Amniotic epithelial cell (primary cell): Measurements from ENCODE around the gene ZHX3.

Experiments used
- DNase-seq: peaks from one replicate; pipeline ENCODE4 v3.0.0-alpha.2; 2010; ENCODE audit warnings: low read depth

ZHX3 gene

GRCh38 chr20:41171736-41172295, 145.7 kb downstream of the ZHX3 start:
- no peak for DNase-seq

DNA sequence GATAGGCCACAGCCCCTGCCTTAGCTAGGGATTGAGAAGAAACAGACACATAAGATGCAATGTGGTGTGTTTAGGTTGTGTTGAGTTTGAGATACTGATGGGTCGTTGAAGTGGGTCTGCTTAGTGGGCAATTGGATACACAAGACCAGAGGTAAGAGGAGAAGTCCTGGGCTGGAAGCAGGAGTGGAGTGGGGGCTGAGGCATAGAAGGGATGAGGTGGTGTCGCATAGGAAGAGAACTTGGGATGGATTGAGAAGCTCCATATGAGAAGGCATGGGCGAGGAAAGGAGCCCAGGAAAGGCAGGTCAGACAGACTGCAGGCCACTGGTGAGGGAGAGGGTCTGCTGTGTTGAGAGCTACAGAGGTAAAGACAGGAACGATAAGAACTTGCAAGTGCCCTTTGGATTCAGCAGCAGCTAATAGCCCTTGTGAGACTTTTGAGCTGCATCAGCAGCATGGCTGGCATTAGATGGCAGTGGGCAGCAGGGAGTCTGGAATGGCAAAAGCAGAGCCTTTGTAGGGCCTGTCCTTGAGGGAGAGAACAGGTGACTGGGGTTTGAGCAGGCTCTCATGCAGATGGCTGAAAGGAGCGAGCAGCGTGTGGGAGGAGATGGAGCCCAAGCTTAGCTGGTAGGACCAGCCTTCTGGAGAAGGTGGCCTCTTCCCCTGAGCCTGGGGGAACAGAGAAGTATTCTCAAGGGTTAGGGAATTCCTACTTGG, 147.0 kb downstream of the ZHX3 start:
- no peak for DNase-seq

DNA sequence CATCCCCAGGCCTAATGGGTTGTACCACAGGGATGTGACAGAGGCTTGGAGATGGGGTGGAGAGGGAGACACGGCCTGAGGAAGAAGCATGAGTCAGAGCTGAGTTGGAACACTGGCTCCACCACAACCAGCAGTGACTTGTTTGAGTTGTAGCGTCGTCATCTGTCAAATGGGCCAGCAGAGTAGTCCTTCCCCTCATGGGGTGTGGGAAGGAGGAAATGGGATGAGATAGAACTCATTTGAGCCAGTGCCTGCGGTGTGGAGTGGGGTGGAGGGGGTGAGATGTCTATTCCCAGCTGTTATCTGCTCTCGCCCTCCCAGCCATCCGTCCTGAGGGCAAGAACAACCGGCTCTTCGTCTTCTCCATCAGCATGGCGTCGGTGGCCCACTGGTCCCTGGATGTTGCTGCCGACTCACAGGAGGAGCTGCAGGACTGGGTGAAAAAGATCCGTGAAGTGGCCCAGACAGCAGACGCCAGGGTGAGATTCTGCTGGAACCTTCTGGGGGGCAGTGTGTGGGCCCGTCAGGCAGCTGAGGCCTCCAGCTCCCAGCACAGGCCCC, 147.7 kb downstream of the ZHX3 start:
- peak; percentile 48 for DNase-seq

DNA sequence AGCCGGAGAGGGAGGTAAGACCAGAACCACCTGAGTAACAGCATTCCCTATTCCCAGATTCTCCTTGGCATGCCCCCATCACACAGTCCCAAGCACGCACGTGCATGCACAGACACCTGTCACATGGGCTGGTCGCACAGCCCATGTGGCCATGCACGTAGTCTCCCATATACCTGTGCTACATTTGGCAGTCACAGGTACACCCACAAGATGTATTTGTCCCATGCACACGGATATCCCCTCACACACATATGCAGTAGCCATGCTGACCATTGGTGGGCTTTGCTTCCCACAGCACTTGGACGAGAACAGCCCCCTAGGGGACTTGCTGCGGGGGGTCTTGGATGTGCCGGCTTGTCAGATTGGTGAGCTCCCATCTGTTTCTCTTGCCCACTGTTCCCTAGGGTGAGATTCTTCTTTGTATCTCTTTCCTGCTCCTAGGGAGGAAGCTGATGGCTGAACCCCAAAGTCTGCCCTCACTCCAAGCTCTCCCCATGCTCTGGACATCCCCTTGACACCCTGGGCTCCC, 148.3 kb downstream of the ZHX3 start:
- no peak for DNase-seq

DNA sequence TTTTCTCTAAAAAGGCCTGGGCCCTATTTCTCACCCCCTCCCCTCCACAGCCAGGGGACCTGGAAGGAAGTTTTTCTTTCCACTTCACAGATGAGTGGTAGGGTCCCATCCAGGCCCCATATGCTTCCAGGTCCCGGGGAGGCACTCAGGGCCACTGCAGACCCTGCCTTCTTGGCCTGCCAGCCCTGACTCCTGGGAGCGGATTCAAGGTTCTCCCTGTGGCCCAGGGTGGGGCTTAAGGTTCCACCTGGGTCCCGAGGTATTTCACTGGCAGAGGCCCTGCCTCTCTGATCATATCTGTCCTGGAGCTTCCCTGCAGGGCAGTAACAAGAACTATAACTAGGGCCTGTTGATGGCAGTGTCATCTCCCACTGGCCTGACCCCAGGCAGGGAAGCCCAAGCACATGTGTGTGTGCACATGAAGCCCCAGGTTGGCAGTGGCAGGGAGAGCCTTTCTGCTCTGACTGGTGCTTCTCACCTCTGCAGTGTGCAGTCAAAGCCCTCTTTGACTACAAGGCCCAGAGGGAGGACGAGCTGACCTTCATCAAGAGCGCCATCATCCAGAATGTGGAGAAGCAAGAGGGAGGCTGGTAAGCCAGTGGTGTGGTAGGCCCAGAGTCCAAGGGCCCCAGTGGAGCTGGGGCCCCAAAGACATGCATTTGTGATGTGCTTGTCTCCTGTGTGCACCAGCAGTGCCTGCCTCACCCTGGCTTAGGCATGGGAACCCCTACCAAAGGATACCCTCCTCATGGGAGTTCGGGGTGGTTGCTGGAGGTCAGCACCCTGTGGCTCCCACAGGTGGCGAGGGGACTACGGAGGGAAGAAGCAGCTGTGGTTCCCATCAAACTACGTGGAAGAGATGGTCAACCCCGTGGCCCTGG, 149.0 kb downstream of the ZHX3 start:
- DNase-seq: no peak

- no peak for DNase-seq
Measured at GRCh38 chr20:41167481-41168253, 149.9 kb downstream of the ZHX3 start.

DNA sequence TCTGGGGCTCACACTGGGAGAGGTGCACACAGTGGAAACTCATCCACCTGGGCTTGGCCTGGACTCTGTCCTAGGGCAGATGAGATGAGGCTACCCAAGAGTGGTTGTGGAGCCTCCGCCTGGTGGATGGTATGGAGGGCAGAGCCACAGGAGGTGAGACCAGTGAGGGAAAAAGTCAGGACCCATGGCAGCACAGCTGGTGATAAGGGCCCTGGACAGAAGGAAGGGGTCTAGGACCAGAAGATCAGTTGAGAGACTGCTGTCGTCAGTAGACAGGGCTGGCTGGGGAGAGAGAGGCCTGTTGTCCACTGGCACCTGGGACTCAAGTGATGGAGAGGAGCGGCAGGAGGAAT, 150.4 kb downstream of the ZHX3 start:
- no peak for DNase-seq

GRCh38 chr20:41166201-41167117, 151.1 kb downstream of the ZHX3 start:
- no peak for DNase-seq

GRCh38 chr20:41165001-41165882, 152.3 kb downstream of the ZHX3 start:
- DNase-seq: no peak

- DNase-seq: no peak
Measured at GRCh38 chr20:41163821-41164220, 153.7 kb downstream of the ZHX3 start.

GRCh38 chr20:41162396-41162795, 155.1 kb downstream of the ZHX3 start:
- DNase-seq: no peak

GRCh38 chr20:41161886-41162285, 155.6 kb downstream of the ZHX3 start:
- DNase-seq: no peak

DNA sequence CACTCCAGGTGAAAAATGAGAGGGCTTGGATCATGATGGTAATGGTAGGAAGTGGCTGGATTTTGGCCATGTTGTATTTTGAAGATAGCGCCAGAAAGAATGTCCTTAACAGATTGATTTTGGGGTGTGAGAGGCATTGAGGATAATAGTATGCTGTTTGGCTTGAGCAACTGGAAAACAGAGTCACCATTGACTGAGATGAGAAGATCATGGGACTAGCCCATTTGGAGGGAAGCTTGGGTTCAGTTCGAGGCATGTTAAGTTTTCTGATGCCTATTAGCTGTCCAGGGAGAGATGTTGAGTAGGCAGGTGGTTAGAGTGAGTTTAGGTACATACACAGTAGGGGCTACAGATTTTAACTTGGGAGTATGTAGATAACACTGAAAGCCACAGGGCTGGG, 156.8 kb downstream of the ZHX3 start:
- DNase-seq: no peak

DNA sequence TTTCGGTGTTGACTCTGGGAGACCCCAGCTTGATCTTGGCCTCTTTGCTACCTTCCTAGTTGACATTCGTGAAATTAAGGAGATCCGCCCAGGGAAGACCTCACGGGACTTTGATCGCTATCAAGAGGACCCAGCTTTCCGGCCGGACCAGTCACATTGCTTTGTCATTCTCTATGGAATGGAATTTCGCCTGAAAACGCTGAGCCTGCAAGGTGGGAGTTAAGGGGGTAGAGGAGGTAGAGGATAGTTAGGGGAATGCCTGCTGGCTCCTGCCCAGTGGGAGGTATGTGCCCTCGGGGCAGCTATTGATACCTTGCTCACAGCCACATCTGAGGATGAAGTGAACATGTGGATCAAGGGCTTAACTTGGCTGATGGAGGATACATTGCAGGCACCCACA, 158.0 kb downstream of the ZHX3 start:
- no peak for DNase-seq

DNA sequence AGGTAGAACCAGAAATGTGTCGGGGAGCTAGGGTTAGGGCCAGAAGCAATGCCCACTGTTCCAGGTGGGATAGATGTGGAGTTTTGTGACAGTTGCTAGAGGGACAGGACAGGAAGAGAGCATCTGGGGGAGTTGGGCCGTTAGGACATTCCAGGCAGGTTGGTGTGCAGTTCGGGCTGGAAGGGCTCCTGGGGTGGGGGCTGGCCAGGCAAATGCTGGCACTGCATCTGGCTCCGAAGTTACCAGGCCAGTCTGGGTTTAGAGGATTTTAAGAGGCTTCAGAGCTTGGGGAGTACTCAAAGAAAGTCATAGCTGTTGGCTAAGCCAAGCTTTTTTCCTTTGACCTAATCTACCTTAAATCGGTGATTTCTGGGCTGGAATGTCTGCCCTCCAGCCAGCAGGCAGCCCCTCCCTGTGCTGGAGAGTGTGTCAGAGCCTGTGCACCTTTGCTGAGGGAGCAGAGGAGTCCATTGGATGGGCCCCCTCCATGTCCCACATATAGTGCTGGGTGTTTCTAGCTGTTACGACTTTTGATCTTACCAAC, 159.4 kb downstream of the ZHX3 start:
- DNase-seq: no peak

- no peak for DNase-seq
Measured at GRCh38 chr20:41155261-41155660, 162.3 kb downstream of the ZHX3 start.

GRCh38 chr20:41154436-41155176, 162.9 kb downstream of the ZHX3 start:
- DNase-seq: peak; percentile 55

GRCh38 chr20:41152108-41152757, 165.3 kb downstream of the ZHX3 start:
- no peak for DNase-seq
